K562 (cell line): Measurements from ENCODE around the gene RUFY2. TPM values are rescaled to one million over a fixed set of nuclear protein-coding genes. Genes with fewer than 3 reads are reported as not detected.

Experiments used
- CBX8 ChIP-seq: fragments of 200-600 bp; sonication (generic); IDR thresholded peaks from 2 replicates; pipeline ENCODE4 v1.6.1; 2012; ENCODE audit warnings: borderline replicate concordance, mixed run types, low read depth, mild to moderate bottlenecking, moderate library complexity, mixed read lengths, low read length, control low read depth, inconsistent platforms; ENCODE audit not compliant: poor library complexity, severe bottlenecking; ENCODE audit errors: extremely low read depth
- ETV6 ChIP-seq, 3 experiments: fragments of 150-350 bp in 1 of 3; sonication (generic) in 1 of 3; formaldehyde crosslinking in 1 of 3; IDR thresholded peaks; 2 replicates each; pipeline versions ENCODE4 v1.6.1 to v1.8.0; 2014 to 2022; ENCODE audit warnings: borderline replicate concordance in 2 of 3, low read depth in 2 of 3, antibody characterized with exemption in 1 of 3, low read length in 1 of 3, mild to moderate bottlenecking in 1 of 3, missing genetic modification reagents in 1 of 3
- FOSL1 ChIP-seq: fragments of 200-800 bp; sonication (Bioruptor generic); conservative IDR thresholded peaks from 2 replicates; pipeline ENCODE4 v1.6.1; 2016; ENCODE audit warnings: missing genetic modification characterization, missing compliant biosample characterization
- FOXA3 ChIP-seq, 2 experiments: fragments of 450-650 bp in 1 of 2; sonication (generic) in 1 of 2; formaldehyde crosslinking; IDR thresholded peaks in 1 of 2; conservative IDR thresholded peaks in 1 of 2; 2 replicates each; pipeline versions ENCODE4 v1.4.0 to v1.8.0; 2020 to 2022; ENCODE audit warnings: mild to moderate bottlenecking in 2 of 2, missing genetic modification reagents in 1 of 2
- MCM2 ChIP-seq: fragments of 450-650 bp; IDR thresholded peaks from 2 replicates; pipeline ENCODE4 v1.6.1; 2017; ENCODE audit warnings: low read depth, mild to moderate bottlenecking
- MIER1 ChIP-seq: fragments of 450-650 bp; IDR thresholded peaks from 2 replicates; pipeline ENCODE4 v1.6.1; 2016; ENCODE audit warnings: antibody characterized with exemption, mild to moderate bottlenecking, low read depth
- PTTG1 ChIP-seq: fragments of 450-650 bp; IDR thresholded peaks from 2 replicates; pipeline ENCODE4 v1.6.1; 2016; ENCODE audit warnings: low read depth, mild to moderate bottlenecking, missing genetic modification characterization, missing compliant biosample characterization
- RBM14 ChIP-seq: fragments of 200-400 bp; formaldehyde crosslinking; IDR thresholded peaks from 2 replicates; pipeline ENCODE4 v1.6.1; 2018; ENCODE audit warnings: low read depth, mild to moderate bottlenecking, low read length, moderate library complexity, borderline replicate concordance; ENCODE audit not compliant: insufficient read depth
- SP2 ChIP-seq: IDR thresholded peaks from 2 replicates; pipeline ENCODE4 v1.6.1; 2011; ENCODE audit warnings: mild to moderate bottlenecking, low read depth, low read length, moderate library complexity; ENCODE audit not compliant: poor library complexity, severe bottlenecking; ENCODE audit errors: extremely low read depth
- SPI1 ChIP-seq: IDR thresholded peaks from 2 replicates; pipeline ENCODE4 v1.6.1; 2011; ENCODE audit warnings: low read depth, low read length, control low read depth, borderline replicate concordance
- TARDBP ChIP-seq: fragments of 450-650 bp; IDR thresholded peaks from 2 replicates; pipeline ENCODE4 v1.6.1; 2016
- ZNF140 ChIP-seq: fragments of 250-450 bp; sonication (Bioruptor Pico); IDR thresholded peaks from 2 replicates; pipeline ENCODE4 v1.8.0; 2021; ENCODE audit warnings: moderate library complexity, mild to moderate bottlenecking, inconsistent platforms
- ZNF384 ChIP-seq: IDR thresholded peaks from 2 replicates; pipeline ENCODE4 v1.6.1; 2012; ENCODE audit warnings: low read depth, low read length, improper control_type of control experiment
- ZNF436 ChIP-seq: fragments of 250-450, 450-650 bp; sonication (Bioruptor Pico); formaldehyde crosslinking; IDR thresholded peaks from 2 replicates; pipeline ENCODE4 v1.7.0; 2020; ENCODE audit warnings: mild to moderate bottlenecking
- ZNF785 ChIP-seq: fragments of 250-450 bp; sonication (Bioruptor Pico); IDR thresholded peaks from 2 replicates; pipeline ENCODE4 v1.4.0; 2020; ENCODE audit warnings: mild to moderate bottlenecking
- polyA plus RNA-seq, 8 experiments: library from polyadenylated mRNA; depleted of rRNA in 4 of 8; stranded (reverse) in 5 of 8; unstranded in 3 of 8; fragments of >200 nt; fragmentation: Nextera tagmentation in 2 of 8; fragmentation: Illumina TruSeq in 1 of 8; extraction: Ambion mirVana in 2 of 8; extraction: Trizol in 1 of 8; gene quantifications; 2 replicates each; pipeline versions ENCODE4 v1.2.1 to v1.2.3, GENCODE V29; 2011 to 2014; ENCODE audit warnings: inconsistent platforms in 1 of 8, missing spikeins in 1 of 8
- total RNA-seq, 7 experiments: library from RNA; depleted of rRNA in 6 of 7; stranded (reverse); fragments of >200 nt in 6 of 7; fragmentation: Illumina TruSeq in 2 of 7; extraction: Trizol in 2 of 7; gene quantifications; 2 replicates each; pipeline versions ENCODE4 v1.2.1 to v1.2.3, GENCODE V29; 2011 to 2021; ENCODE audit warnings: low replicate concordance in 1 of 7
- TF ChIP-seq, protein P1 (sequence below): sonication (generic); formaldehyde crosslinking; IDR thresholded peaks from 2 replicates; pipeline ENCODE4 v1.8.0; 2023; ENCODE audit warnings: mild to moderate bottlenecking, missing genetic modification reagents
- TF ChIP-seq, protein P2 (sequence below): fragments of 450-650 bp; IDR thresholded peaks from 2 replicates; pipeline ENCODE4 v1.6.1; 2016; ENCODE audit warnings: antibody characterized with exemption
- TF ChIP-seq, protein P3 (sequence below): IDR thresholded peaks from 2 replicates; pipeline ENCODE4 v1.6.1; 2011; ENCODE audit warnings: borderline replicate concordance, low read depth, mild to moderate bottlenecking, moderate library complexity, low read length; ENCODE audit not compliant: insufficient read depth, poor library complexity, severe bottlenecking

The RUFY2 gene
- total and polyA plus RNA-seq, 9 of the 15 experiments (the other 6 are each of a cell fraction or from before 2014, with no cell fraction given), result 3.7 to 20.1 (median 12.6) TPM

DNA sequence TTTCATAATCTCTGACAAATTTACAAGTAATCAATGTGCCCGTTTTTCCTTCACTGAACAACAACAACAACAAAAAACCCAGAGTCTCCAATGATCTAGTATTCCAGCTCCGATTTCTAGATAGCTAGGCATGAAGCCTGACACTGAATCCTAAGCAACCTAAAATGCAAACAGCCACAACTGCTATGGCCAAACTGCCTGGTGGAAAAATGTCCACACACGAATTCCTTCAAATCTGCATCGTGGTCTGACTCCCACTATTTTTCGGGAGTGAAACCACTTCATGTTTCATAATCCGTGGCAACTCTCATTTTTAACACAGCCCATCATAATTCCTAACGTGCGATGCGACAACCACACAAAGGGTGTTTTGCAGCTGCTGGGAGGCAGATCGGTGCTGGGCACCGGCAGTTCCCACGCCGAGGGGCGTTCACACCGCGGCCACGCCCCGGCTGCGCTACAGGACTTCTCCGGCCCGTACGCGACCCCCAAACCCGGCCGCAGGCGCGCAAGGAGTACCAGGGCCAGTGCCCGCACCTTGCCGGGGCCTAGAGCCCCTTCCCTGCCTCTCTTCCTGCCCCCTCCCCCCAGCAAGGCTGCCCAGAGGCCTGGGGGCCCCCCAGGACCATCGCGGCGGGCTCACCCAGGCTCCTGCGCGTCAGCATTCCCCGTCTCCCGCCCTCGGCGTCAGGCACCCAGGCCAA is 814 bp downstream of the RUFY2 start (continued):
- TF ChIP-seq, protein P1, sequence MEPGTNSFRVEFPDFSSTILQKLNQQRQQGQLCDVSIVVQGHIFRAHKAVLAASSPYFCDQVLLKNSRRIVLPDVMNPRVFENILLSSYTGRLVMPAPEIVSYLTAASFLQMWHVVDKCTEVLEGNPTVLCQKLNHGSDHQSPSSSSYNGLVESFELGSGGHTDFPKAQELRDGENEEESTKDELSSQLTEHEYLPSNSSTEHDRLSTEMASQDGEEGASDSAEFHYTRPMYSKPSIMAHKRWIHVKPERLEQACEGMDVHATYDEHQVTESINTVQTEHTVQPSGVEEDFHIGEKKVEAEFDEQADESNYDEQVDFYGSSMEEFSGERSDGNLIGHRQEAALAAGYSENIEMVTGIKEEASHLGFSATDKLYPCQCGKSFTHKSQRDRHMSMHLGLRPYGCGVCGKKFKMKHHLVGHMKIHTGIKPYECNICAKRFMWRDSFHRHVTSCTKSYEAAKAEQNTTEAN (CRISPR knock-in tag), result peak; percentile 36; the same call in 1 of the 2 replicates
- TF ChIP-seq SPI1 (no peak), SP2 (no peak), MCM2 (no peak), MIER1 (no peak), ZNF436 (CRISPR knock-in tag) (no peak), FOXA3 (CRISPR knock-in tag; conservative IDR thresholded peaks at IDR 0.05 in 1 of 2, IDR thresholded peaks at IDR 0.05 in 1 of 2) (no peak), ZNF785 (CRISPR knock-in tag) (no peak), RBM14 (no peak), TARDBP (no peak), ZNF384 (0 out of 2 replicates have a peak, but pooled peaks have one; percentile 1), ZNF140 (CRISPR knock-in tag) (no peak), FOSL1 (no peak), ETV6 (IDR thresholded peaks at IDR 0.05; ENCODE audit: borderline replicate concordance in 1 of 2, low read depth in 2 of 2, low read length in 1 of 2) (no peak), ETV6 (CRISPR knock-in tag; IDR thresholded peaks at IDR 0.05; ENCODE audit: borderline replicate concordance) (no peak), CBX8 (no peak), PTTG1 (no peak)
- TF ChIP-seq, protein P2, sequence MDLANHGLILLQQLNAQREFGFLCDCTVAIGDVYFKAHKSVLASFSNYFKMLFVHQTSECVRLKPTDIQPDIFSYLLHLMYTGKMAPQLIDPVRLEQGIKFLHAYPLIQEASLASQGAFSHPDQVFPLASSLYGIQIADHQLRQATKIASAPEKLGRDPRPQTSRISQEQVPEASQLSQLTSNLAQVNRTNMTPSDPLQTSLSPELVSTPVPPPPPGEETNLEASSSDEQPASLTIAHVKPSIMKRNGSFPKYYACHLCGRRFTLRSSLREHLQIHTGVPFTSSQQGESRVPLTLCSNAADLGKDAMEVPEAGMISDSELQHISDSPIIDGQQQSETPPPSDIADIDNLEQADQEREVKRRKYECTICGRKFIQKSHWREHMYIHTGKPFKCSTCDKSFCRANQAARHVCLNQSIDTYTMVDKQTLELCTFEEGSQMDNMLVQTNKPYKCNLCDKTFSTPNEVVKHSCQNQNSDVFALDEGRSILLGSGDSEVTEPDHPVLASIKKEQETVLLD, result 0 out of 2 replicates have a peak, but pooled peaks have one; percentile 38
- TF ChIP-seq, protein P3, sequence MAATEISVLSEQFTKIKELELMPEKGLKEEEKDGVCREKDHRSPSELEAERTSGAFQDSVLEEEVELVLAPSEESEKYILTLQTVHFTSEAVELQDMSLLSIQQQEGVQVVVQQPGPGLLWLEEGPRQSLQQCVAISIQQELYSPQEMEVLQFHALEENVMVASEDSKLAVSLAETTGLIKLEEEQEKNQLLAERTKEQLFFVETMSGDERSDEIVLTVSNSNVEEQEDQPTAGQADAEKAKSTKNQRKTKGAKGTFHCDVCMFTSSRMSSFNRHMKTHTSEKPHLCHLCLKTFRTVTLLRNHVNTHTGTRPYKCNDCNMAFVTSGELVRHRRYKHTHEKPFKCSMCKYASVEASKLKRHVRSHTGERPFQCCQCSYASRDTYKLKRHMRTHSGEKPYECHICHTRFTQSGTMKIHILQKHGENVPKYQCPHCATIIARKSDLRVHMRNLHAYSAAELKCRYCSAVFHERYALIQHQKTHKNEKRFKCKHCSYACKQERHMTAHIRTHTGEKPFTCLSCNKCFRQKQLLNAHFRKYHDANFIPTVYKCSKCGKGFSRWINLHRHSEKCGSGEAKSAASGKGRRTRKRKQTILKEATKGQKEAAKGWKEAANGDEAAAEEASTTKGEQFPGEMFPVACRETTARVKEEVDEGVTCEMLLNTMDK, result no peak
